Stimulated activated CD4-positive, alpha-beta T cell treated with anti-CD3 and anti-CD28 coated beads, Interleukin-15, amount 100 ng/mL, for 48 hours (primary cell): Measurements from ENCODE around the gene ZNF503.

ENCODE experiments used
- DNase-seq, 2 donors: peaks; one replicate each; pipeline ENCODE4 v3.0.0-alpha.2; 2020; ENCODE audit warnings: low read depth in 2 of 2

ZNF503 gene

DNA sequence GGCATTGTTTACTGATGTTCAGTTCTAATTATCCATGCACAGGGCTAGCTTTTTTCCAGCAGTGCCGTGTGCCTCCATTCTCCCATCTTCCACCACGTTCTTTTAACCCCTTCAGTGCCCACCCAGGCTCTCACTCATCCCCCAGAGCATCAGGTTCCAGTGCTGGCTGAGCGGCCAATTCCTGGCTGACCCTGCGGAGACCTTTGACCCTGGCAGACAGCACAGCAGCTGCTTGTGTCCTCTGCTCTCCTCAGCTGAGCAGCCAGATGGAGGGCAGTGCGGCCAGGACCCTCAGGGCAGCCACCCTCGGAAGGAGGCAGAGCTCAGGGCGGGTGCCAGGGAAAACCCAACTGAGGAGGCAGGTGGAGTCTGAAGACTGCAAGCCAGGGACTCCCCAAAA, 48.4 kb downstream of the ZNF503 start:
- no peak for DNase-seq

DNA sequence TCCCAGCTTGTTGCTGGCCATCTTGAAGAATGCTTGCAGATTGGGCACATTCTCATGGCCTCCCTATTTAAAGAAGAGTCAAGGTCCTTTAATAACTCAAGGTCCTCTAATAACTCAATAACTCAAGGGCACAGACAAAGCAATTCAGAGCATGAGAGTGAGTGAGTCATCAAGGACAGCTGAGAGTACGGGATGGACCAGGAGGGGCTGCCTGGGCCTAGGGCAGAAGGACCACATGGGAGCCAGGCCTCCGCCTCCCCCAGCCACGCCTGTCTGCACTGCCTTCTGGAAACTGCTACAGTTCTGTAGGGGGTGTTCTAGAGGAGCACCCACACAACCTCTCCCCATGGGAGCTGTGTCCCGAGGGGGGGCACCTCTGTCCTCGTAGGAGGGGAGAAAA, 48.9 kb downstream of the ZNF503 start:
- DNase-seq, result no peak

GRCh38 chr10:75351637-75352036, 49.9 kb downstream of the ZNF503 start:
- no peak for DNase-seq

DNA sequence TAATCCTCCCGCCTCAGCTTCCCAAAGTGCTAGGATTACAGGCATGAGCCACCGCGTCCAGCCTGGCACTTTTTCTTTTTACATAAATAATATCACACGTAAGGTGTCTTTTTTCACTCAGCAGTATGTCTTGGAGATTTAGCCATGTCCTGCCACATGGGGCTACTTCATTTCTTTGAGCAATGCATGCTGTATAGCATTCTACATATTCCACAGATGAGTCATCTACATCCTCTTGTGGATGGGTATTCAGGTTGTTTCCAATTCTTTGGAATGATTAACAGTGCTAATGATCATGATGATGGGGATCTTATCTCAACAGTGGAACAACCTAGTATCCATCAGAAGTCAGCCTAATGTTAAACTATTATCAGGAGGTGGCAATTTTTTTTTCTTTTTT, 50.8 kb downstream of the ZNF503 start:
- no peak for DNase-seq
